Activated CD4-positive, alpha-beta T cell treated with anti-CD3 and anti-CD28 coated beads for 48 hours (primary cell): Measurements from ENCODE around the gene SH3PXD2A.
A peak's percentile ranks its signal among the peaks of the same experiment; 100 is the strongest.
"Not testable (repeated sequence)": the region's sequence is repeated elsewhere in the genome, so short reads cannot be mapped to it uniquely, and the experiment has no call there.

Experiments
- DNase-seq: peaks from one replicate; pipeline ENCODE4 v3.0.0-alpha.2; 2020

The SH3PXD2A gene

GRCh38 chr10:103784723-103785418 is 70.5 kb downstream of the SH3PXD2A start:
- no peak for DNase-seq

DNA sequence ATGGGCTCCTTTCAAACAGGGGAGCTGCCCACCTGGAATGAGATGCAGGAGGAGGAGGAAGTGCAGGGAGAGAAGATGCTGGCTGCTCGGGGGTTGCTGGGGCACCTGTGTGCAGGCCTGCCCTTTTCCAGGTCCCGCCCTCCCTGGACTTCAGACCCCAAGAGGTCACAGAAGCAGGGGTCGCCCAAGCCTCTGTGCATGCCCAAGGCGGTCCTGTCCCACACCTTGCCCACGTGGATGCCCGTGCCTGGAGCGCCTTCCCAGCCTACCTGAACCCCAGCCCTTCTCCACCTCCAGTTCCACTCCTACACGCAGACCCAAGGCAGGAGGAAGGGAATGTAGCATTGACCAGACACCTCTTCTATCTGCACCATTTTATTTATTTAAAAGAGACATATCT is 71.3 kb downstream of the SH3PXD2A start:
- DNase-seq: no peak

GRCh38 chr10:103783681-103784080 is 71.7 kb downstream of the SH3PXD2A start:
- no peak for DNase-seq

DNA sequence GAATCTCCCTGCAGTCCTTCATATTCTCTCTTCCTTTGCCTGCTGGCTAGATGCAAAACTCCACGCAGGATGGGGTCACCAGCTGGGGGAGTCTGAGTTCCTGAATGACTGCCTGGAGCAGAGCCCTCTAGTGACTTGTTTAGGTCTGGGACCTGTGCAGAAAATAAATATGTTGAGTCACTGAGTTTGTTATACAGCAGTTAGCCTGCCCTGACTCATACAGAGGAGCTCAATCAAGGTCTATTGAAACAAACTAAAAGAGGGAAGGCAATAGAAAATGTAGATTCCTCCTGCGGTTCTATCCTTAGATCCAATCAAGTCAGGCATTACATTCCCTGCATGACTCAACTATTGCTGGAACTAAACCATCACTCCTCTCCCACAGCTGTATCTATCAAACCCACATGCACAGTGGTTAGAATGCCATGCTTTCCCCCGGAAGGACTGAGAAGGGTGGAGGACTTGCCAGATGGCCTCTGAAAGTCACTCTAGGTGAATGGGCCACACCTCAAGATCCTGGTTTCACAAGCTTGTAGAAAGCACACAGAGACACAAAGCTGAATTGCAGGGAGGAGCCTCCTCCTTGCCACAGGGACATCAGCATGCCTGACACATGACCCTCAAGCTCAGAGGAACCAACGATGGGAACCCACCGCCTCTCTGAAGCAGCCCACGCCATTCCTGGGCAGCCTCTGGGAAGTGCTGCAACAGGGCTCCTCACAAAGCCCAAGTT is 73.9 kb downstream of the SH3PXD2A start:
- DNase-seq: no peak

GRCh38 chr10:103780242-103781149 is 74.9 kb downstream of the SH3PXD2A start:
- DNase-seq: no peak

DNA sequence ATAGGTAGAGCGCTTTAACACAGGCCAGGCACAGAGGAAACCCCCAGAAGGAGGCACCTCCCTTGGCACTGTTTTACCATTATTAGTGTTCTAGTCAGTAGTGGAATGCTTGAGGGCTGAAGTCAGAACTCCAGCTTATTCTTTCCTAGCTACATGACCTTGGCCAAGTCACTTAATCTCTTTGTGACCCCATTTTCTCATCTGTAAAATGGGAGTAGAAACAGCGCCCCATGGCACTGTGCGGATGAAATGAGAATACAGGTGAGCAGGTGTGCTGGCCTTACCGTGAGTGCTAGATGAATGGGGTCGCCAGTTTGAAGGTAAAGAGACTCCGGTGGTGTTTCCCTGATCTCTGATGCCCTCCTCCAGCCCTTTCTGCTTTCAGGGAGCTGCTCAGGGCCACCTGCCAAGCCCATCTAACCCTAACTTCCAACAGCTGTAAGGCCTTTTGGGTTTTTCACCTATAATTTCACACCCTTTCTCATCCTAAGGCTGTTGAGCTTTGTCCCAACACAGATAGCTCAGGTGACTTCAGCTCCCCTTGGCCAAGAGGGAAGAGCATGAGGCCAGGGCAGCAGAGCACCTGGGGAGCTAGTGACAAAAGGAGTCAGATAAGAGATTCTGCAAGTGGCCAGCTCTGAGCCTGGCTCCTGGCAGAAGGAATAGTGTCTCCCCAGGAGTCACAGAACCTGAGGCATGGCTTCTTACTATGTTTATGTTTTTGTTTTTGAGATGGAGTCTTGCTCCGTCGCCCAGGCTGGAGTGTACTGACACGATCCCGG is 76.8 kb downstream of the SH3PXD2A start:
- DNase-seq: no peak

DNA sequence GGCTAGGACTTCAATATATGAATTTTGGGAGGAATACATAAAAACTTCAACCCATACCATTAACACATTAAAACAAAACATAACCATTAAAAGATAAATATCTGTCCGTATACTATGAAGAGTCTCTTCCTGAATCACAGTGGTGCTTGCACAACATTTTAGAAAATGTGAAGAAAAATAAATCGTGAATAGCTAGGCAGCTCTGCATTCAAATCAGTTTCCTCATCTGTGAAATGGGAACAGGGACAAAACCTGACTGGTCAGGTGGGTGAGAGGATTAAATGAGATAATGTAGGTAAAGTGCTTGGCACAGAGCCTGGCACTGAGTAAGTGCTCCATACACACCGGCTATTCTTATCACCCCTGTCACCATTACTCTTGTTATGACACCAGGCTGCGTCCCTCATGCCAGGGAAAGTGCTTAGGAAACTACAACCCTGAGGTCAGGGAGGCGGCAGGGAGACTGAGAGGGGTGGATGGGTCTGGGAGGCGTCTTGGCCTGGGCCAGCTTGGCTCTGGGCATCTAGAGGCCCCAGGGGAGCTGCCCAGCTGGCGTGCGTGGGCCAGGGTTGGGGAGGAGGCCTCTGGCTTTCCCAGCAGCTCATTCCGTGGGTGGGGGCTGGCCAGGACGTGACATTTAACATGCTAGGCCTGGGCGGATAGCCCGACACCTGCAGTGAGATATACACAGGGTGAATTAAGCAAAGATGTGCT is 78.3 kb downstream of the SH3PXD2A start:
- DNase-seq: no peak

GRCh38 chr10:103775776-103776175 is 79.6 kb downstream of the SH3PXD2A start:
- no peak for DNase-seq

DNA sequence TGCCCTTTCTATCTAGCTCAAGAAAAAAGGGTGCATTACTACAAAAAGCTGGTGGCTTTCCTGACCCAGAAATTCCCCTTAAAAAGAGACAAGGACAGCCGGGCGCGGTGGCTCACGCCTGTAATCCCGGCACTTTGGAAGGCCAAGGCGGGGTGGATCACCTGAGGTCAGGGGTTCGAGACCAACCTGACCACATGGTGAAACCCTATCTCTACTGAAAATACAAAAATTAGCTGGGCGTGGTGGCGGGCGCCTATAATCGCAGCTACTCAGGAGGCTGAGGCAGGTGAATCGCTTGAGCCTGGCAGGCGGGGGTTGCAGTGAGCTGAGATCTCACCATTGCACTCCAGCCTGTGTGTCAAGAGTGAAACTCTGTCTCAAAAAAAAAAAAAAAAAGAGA is 82.5 kb downstream of the SH3PXD2A start:
- DNase-seq: not testable (repeated sequence)

- peak; percentile 69 for DNase-seq
Measured at GRCh38 chr10:103772096-103772845, 83.1 kb downstream of the SH3PXD2A start.

DNA sequence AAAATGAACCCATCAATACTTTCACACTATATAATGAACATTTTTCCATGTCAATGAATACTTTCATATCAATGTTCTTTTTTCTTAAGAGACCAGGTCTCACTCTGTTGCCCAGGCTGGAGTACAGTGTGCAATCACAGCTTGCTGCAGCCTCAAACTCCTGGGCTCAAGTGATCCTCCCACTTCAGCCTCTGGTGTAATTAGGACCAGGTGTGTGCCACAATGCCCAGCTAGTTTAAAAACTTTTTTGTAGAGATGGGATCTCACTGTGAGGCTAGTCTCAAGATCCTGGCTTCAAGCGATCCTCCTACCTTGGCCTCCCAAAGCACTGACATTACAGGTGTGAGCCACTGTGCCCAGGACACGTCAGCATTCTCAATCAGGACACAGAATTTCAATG is 85.2 kb downstream of the SH3PXD2A start:
- DNase-seq: no peak

- no peak for DNase-seq
Measured at GRCh38 chr10:103769176-103769575, 86.2 kb downstream of the SH3PXD2A start.

GRCh38 chr10:103768345-103768744 is 87.0 kb downstream of the SH3PXD2A start:
- no peak for DNase-seq

DNA sequence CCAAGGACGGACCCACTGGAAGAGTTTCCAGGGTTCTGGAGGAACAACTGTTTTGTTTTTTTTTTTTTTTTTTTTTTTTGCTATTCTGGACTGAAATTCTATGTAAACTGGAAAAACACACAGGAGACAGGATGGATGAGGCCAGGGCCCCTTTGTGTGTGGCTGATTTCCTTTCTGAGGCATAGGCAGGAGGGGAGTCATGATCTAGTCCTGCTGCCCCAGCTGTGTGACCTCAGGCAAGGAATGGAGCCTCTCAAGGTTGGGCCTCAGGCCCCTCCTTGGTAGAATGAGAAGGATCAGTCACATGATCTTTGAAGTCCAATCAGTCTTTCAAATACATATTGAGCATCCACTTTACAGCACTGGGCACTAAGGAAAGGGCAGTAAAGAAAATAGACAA is 87.6 kb downstream of the SH3PXD2A start:
- no peak for DNase-seq

DNA sequence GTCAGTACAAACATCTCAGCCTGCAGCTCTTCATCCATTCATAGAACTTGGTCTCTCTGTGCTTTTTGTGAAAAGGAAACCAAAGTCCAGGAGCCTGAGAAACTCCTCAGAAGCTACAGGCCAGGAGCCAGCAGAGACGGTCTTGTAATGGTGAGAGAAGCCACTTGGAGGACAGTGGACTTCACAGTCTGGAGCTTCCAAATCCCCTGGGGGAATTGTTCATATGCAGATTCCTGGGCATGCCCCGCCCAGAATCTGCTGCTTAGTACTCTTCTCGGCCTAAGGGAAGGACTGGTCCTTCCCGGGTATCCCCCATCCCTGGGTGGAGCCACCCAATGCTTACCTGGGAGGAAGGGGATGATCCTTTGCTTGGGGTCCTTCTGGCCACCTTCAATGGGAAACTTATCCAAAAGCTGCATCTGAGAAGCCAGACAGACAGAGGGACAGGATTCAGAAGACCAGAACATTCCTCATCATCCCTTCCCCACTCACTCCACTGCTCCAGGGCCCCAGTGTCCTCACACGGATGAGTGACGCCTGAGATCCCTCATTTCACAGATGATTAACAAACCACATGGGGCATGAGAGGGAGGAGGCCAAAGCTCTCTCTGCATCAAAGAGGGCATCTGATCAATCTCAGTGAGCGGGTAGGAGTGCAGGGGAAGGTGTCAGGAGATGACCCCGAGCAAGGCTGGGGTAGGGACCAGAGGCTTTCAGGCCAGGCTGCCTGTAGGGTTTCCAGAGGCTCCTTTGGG is 88.4 kb downstream of the SH3PXD2A start:
- no peak for DNase-seq

DNA sequence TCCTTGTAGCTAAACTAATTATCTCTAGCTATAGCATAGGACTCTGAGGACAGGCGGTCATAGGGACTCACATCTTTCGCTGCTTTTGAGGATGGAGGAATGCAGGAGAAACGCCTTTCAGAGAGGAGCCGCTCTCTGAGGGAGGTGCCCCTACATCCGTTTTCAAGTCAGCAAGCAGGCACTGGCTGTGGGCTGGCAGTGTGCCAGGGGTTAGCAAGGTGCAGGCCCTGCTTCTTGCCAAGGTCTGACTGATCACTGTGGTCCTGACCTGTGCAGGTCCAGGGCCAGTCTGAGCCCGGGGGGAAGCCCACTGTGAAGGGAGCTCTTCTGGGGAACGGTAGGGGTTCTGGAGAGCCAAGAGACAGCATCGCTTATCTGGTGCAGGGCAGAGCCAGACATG is 89.4 kb downstream of the SH3PXD2A start:
- DNase-seq: peak; percentile 75

- DNase-seq: no peak
Measured at GRCh38 chr10:103765168-103765567, 90.2 kb downstream of the SH3PXD2A start.

DNA sequence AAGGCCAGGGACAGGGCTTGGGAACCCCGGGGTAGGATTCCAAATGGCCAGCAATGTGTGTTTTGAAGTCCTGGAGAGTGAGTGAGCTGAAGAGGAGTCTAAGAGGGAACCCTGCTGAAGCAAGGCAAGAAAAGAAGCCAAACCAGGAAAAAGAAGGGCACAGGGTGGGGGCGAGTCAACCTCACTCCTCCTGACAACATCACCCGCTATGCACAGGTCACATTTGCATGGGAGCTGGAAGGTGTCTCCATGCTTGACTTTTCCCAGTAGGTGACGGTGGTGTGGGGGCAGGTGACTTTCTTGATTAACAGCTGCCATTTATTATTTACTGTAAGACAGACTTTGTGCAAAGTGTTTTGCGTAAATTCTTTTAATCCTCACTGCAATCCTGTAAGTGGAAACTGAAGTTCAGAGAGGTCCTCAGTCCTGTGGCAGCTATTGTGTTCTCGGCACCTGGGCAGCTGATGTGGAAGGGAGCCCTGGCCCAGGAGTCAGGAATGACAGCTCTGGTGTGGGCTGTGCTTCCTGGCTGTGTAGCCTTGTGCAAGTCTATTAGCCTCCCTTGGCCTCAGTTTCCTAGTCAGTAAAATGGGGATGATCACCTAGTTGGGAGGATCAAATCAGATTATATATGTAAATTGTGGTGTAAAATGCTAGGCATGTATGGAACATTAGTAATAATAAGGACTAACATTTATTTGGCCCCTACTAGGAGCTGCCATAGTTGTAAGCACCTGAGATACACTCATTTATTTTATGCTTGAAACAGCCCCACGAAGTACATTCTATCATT is 90.9 kb downstream of the SH3PXD2A start:
- DNase-seq: no peak

GRCh38 chr10:103763374-103764202 is 91.8 kb downstream of the SH3PXD2A start:
- DNase-seq: peak; percentile 41
